Dendritic cell treated with granulocyte-macrophage colony-stimulating factor and Interleukin-4, amounts not matched to agents 40 ng/mL and 50 ng/mL, for 4 days (primary cell): ENCODE measurements around the gene HRAS.
A peak's percentile ranks its signal among the peaks of the same experiment; 100 is the strongest.

Experiments
- H3K27ac Mint-ChIP-seq: one replicate; pipeline ENCODE4 v1.8.0; 2022; ENCODE audit warnings: mild to moderate bottlenecking, mixed read lengths
- H3K27me3 Mint-ChIP-seq: one replicate; pipeline ENCODE4 v1.8.0; 2022; ENCODE audit warnings: mild to moderate bottlenecking, mixed read lengths
- H3K36me3 Mint-ChIP-seq: one replicate; pipeline ENCODE4 v1.8.0; 2022; ENCODE audit warnings: low read depth, mixed read lengths
- H3K4me1 Mint-ChIP-seq: one replicate; pipeline ENCODE4 v1.8.0; 2022; ENCODE audit warnings: low read depth, mixed read lengths
- H3K4me3 Mint-ChIP-seq: one replicate; pipeline ENCODE4 v1.8.0; 2022; ENCODE audit warnings: mild to moderate bottlenecking, moderate library complexity, mixed read lengths
- H3K9me3 Mint-ChIP-seq: one replicate; pipeline ENCODE4 v1.8.0; 2022; ENCODE audit warnings: mixed read lengths
- intact Hi-C: fragments of 100-400 bp; cut with micrococcal nuclease; formaldehyde crosslinking; loops from one replicate; pipeline ENCODE4 v1.15.0; 2022

The HRAS gene

GRCh38 chr11:507727-508515 lies 27.5 kb downstream of the HRAS start:
- Mint-ChIP-seq H3K4me3 (peak overlapping the region; percentile 89), H3K36me3 (peaks cover 77% of the 10 kb centered on the region), H3K27ac (peak overlapping the region; percentile 100), H3K27me3 (no peaks in the 10 kb centered on the region), H3K9me3 (no peaks in the 10 kb centered on the region), H3K4me1 (peaks cover 48% of the 10 kb centered on the region)
- intact Hi-C loops = loop anchor here (1.0 to 10.0 kb wide), 3 partner anchors 60 to 303 kb away; partner anchors contain the start of genes BET1L and RIC8A

- H3K9me3 Mint-ChIP-seq = no peaks in the 10 kb centered on the region
Observed at GRCh38 chr11:506995-507726, 28.2 kb downstream of the HRAS start, which contains the start of gene RNH1. TSS of gene RNH1 (minus strand) at chr11:507242. CDS start at chr11:502162, 5,080 bp downstream.

GRCh38 chr11:506238-506994 lies 29.0 kb downstream of the HRAS start:
- peaks cover 48% of the 10 kb centered on the region for H3K4me1 Mint-ChIP-seq
- intact Hi-C loops = loop anchor here (2.0 to 10.0 kb wide), 2 partner anchors 100 to 302 kb away; partner anchors contain the start of genes BET1L and RIC8A
- peak overlapping the region; percentile 89 for H3K4me3 Mint-ChIP-seq
- H3K36me3 Mint-ChIP-seq = peaks cover 81% of the 10 kb centered on the region
- peak overlapping the region; percentile 100 for H3K27ac Mint-ChIP-seq
- no peaks in the 10 kb centered on the region for H3K27me3 Mint-ChIP-seq
- no peaks in the 10 kb centered on the region for H3K9me3 Mint-ChIP-seq

More at GRCh38 chr11:506995-507726, 28.2 kb downstream of the HRAS start, which contains the start of gene RNH1:
- peaks cover 48% of the 10 kb centered on the region for H3K4me1 Mint-ChIP-seq
- peaks cover 81% of the 10 kb centered on the region for H3K36me3 Mint-ChIP-seq
- intact Hi-C loops = loop anchor here (1.0 to 10.0 kb wide), 3 partner anchors 59 to 302 kb away; partner anchors contain the start of genes BET1L and RIC8A
- H3K27me3 Mint-ChIP-seq = no peaks in the 10 kb centered on the region
- H3K4me3 Mint-ChIP-seq = peak within 1 kb of the TSS; percentile 89
- peak within 1 kb of the TSS; percentile 100 for H3K27ac Mint-ChIP-seq

- peak overlapping the region; percentile 89 for H3K4me3 Mint-ChIP-seq
- no peaks in the 10 kb centered on the region for H3K9me3 Mint-ChIP-seq
- peak overlapping the region; percentile 100 for H3K27ac Mint-ChIP-seq
- H3K36me3 Mint-ChIP-seq = peaks cover 81% of the 10 kb centered on the region
- H3K27me3 Mint-ChIP-seq = no peaks in the 10 kb centered on the region
- intact Hi-C loops = loop anchor here (2.0 to 10.0 kb wide), 2 partner anchors 32 to 300 kb away; partner anchors contain the start of genes BET1L, LRRC56 and RIC8A
- peaks cover 57% of the 10 kb centered on the region for H3K4me1 Mint-ChIP-seq
Observed at GRCh38 chr11:504994-505344, 30.4 kb downstream of the HRAS start.

GRCh38 chr11:504053-504993 lies 31.1 kb downstream of the HRAS start:
- Mint-ChIP-seq H3K27ac (peak overlapping the region; percentile 100), H3K4me3 (peak overlapping the region; percentile 89), H3K27me3 (no peaks in the 10 kb centered on the region), H3K36me3 (peaks cover 81% of the 10 kb centered on the region), H3K9me3 (no peaks in the 10 kb centered on the region), H3K4me1 (peaks cover 56% of the 10 kb centered on the region)
- intact Hi-C loops = loop anchor here (2.0 to 10.0 kb wide), 2 partner anchors 32 to 300 kb away; partner anchors contain the start of genes BET1L, LRRC56 and RIC8A

- intact Hi-C loops = loop anchor here (2.0 to 10.0 kb wide), 2 partner anchors 15 to 299 kb away; partner anchors contain the start of genes BET1L and RIC8A
- H3K4me1 Mint-ChIP-seq = peaks cover 58% of the 10 kb centered on the region
- peaks cover 81% of the 10 kb centered on the region for H3K36me3 Mint-ChIP-seq
- peak overlapping the region; percentile 100 for H3K27ac Mint-ChIP-seq
- H3K27me3 Mint-ChIP-seq = no peaks in the 10 kb centered on the region
- H3K4me3 Mint-ChIP-seq = peak overlapping the region; percentile 89
- no peaks in the 10 kb centered on the region for H3K9me3 Mint-ChIP-seq
Observed at GRCh38 chr11:503179-503981, 32.0 kb downstream of the HRAS start.

GRCh38 chr11:502288-503178 lies 32.8 kb downstream of the HRAS start:
- Mint-ChIP-seq H3K9me3 (no peaks in the 10 kb centered on the region), H3K4me3 (peak overlapping the region; percentile 89), H3K27me3 (no peaks in the 10 kb centered on the region), H3K27ac (peak overlapping the region; percentile 100), H3K36me3 (peaks cover 84% of the 10 kb centered on the region), H3K4me1 (peaks cover 59% of the 10 kb centered on the region)
- intact Hi-C loops = loop anchor here (2.0 to 10.0 kb wide), 2 partner anchors 16 to 298 kb away; partner anchors contain the start of genes BET1L and RIC8A

- intact Hi-C loops = loop anchor here (2.0 to 10.0 kb wide), 2 partner anchors 17 to 297 kb away; partner anchors contain the start of genes BET1L and RIC8A
- Mint-ChIP-seq H3K36me3 (peaks cover 91% of the 10 kb centered on the region), H3K27ac (peak overlapping the region; percentile 100), H3K27me3 (no peaks in the 10 kb centered on the region), H3K9me3 (no peaks in the 10 kb centered on the region), H3K4me1 (peaks cover 66% of the 10 kb centered on the region), H3K4me3 (peak overlapping the region; percentile 89)
Observed at GRCh38 chr11:501683-502287, 33.6 kb downstream of the HRAS start.

GRCh38 chr11:501001-501682 lies 34.2 kb downstream of the HRAS start:
- peaks cover 91% of the 10 kb centered on the region for H3K36me3 Mint-ChIP-seq
- no peaks in the 10 kb centered on the region for H3K27me3 Mint-ChIP-seq
- H3K4me1 Mint-ChIP-seq = peaks cover 69% of the 10 kb centered on the region
- peak overlapping the region; percentile 100 for H3K27ac Mint-ChIP-seq
- H3K9me3 Mint-ChIP-seq = no peaks in the 10 kb centered on the region
- intact Hi-C loops = loop anchor here (10.0 kb wide), 1 partner anchor 296 kb away; the partner anchor contains the start of genes BET1L and RIC8A
- peak overlapping the region; percentile 89 for H3K4me3 Mint-ChIP-seq
